ENCODE measurements around the gene ZNF654.

DNA sequence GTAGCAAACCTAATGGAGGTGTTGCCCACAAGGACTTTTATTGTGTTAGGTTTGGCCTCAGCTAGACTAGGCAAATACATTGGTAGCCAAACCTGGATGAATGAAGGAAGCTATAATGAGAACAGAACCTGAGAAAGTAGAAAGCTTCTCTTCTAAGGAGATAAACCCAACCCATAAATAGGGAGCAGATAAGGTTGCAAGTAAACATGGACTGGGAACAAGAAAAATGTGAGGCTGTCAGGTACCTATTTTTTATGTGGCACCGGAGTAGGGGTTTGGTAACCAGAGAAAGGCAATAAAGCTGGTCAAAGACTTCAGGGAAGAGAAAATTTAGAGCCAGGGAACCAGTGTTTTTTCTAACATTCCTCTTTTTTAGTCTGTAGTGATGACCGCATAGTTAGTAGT, 25.0 kb downstream of the ZNF654 start:
- TF ChIP-seq, protein P1, sequence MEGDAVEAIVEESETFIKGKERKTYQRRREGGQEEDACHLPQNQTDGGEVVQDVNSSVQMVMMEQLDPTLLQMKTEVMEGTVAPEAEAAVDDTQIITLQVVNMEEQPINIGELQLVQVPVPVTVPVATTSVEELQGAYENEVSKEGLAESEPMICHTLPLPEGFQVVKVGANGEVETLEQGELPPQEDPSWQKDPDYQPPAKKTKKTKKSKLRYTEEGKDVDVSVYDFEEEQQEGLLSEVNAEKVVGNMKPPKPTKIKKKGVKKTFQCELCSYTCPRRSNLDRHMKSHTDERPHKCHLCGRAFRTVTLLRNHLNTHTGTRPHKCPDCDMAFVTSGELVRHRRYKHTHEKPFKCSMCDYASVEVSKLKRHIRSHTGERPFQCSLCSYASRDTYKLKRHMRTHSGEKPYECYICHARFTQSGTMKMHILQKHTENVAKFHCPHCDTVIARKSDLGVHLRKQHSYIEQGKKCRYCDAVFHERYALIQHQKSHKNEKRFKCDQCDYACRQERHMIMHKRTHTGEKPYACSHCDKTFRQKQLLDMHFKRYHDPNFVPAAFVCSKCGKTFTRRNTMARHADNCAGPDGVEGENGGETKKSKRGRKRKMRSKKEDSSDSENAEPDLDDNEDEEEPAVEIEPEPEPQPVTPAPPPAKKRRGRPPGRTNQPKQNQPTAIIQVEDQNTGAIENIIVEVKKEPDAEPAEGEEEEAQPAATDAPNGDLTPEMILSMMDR (conservative IDR thresholded peaks at IDR 0.05), result no peak
- TF ChIP-seq ZFX (IDR thresholded peaks at IDR 0.05), result no peak
